ENCODE data around the gene SIAH3. TPM values are rescaled to one million over a fixed set of nuclear protein-coding genes. Genes with fewer than 3 reads are reported as not detected.

The SIAH3 gene
- total RNA-seq, 1 experiment from 2014 or later, result not detected

- Histone ChIP-seq H3K23me2 (ENCODE audit: insufficient read length, low read depth, low read length, poor library complexity, severe bottlenecking) (peaks cover 12% of the 10 kb centered on the region), H3K79me2 (ENCODE audit: insufficient read depth, low read length) (no peaks in the 10 kb centered on the region), H2AK5ac (ENCODE audit: insufficient read length, low read length) (no peak overlapping the region), H2BK120ac (ENCODE audit: low read depth, low read length, poor library complexity, severe bottlenecking) (no peak overlapping the region), H3K27ac (ENCODE audit: insufficient read length, low read depth, low read length) (no peak overlapping the region), H3K27me3 (ENCODE audit: insufficient read depth, low read length) (peaks cover under 1% of the 10 kb centered on the region; the same call in 1 of the 2 replicates), H4K5ac (ENCODE audit: insufficient read length, low read depth, low read length) (no peak overlapping the region), H2BK20ac (ENCODE audit: low read depth, low read length, poor library complexity, severe bottlenecking) (no peak overlapping the region), H4K20me1 (ENCODE audit: control insufficient read depth, insufficient read depth, insufficient read length) (no peaks in the 10 kb centered on the region), H2BK12ac (ENCODE audit: insufficient read length, low read depth, low read length) (no peak overlapping the region), H3K14ac (ENCODE audit: insufficient read depth, low read length) (no peak overlapping the region), H2BK15ac (ENCODE audit: low read depth, low read length) (no peak overlapping the region), H4K91ac (ENCODE audit: insufficient read length, low read depth, low read length) (no peak overlapping the region), H3K79me1 (ENCODE audit: insufficient read depth, low read depth, low read length, poor library complexity, severe bottlenecking) (no peaks in the 10 kb centered on the region), H3K18ac (ENCODE audit: insufficient read length, low read depth, low read length) (no peak overlapping the region), H2BK5ac (ENCODE audit: insufficient read length, low read length) (no peak overlapping the region), H3K23ac (ENCODE audit: insufficient read length, low read depth, low read length) (no peak overlapping the region), H3K4ac (ENCODE audit: low read depth, low read length) (no peak overlapping the region), H2AFZ (ENCODE audit: low read length) (no peak overlapping the region), H3K9ac (ENCODE audit: extremely low read depth, insufficient read length, low read length) (no peak overlapping the region), H3K9me3 (ENCODE audit: control insufficient read depth, low read depth, low read length) (no peaks in the 10 kb centered on the region), H4K8ac (replicated peaks; ENCODE audit: insufficient read length, low read depth, low read length) (no peak overlapping the region), H3K4me1 (ENCODE audit: insufficient read depth, low read length) (no peaks in the 10 kb centered on the region; the same call in 1 of the 2 replicates), H3K4me2 (ENCODE audit: insufficient read depth, insufficient read length, low read length) (no peak overlapping the region), H3T11ph (ENCODE audit: low read length) (no peak overlapping the region), H3K56ac (ENCODE audit: insufficient read length, low read depth, low read length) (no peak overlapping the region)
- Mint-ChIP-seq H3K36me3 (ENCODE audit: insufficient read depth in 1 of 3, low read depth in 3 of 3) (no peaks in the 10 kb centered on the region), H3K4me1 (peaks cover 44 to 48% of the 10 kb centered on the region in 2 experiments), H3K9me3 (no peaks in the 10 kb centered on the region), H3K4me3 (no peak overlapping the region), H3K27ac (no peak overlapping the region), H3K27me3 (ENCODE audit: low read depth) (peaks cover 39% of the 10 kb centered on the region)
- DNase-seq, result no peak
- WGBS (ENCODE audit: extremely low coverage, insufficient read length, low lambda C conversion rate), result no CpG with 5 or more reads among the region's 8 CpGs
- TF ChIP-seq CTCF (conservative IDR thresholded peaks at IDR 0.05), result no peak
These were observed 4.9 kb downstream of the SIAH3 start for GRCh38 chr13:45846681-45847080.
